Skeletal muscle tissue (tissue), 4 donors: ENCODE data around the gene SOX8. TPM values are rescaled to one million over a fixed set of nuclear protein-coding genes. Genes with fewer than 3 reads are reported as not detected.

Experiments
- H3K27ac ChIP-seq: one replicate; pipeline ENCODE4 v1.7.0; 2013; ENCODE audit warnings: mild to moderate bottlenecking, low read depth, low read length, inconsistent platforms
- H3K27me3 ChIP-seq, 3 donors: one replicate each; pipeline ENCODE4 v1.7.0; 2013; ENCODE audit warnings: low read length in 3 of 3; ENCODE audit not compliant: control insufficient read depth in 3 of 3, insufficient read depth in 3 of 3
- H3K36me3 ChIP-seq, 3 donors: one replicate each; pipeline ENCODE4 v1.7.0; 2013; ENCODE audit warnings: low read length in 3 of 3; ENCODE audit not compliant: control insufficient read depth in 3 of 3, insufficient read depth in 3 of 3
- H3K4me1 ChIP-seq, 3 donors: one replicate each; pipeline ENCODE4 v1.7.0; 2013; ENCODE audit warnings: low read length in 3 of 3, mild to moderate bottlenecking in 3 of 3; ENCODE audit not compliant: control insufficient read depth in 3 of 3, insufficient read depth in 3 of 3
- H3K4me3 ChIP-seq, 3 donors: one replicate each; pipeline ENCODE4 v1.7.0; 2013; ENCODE audit warnings: low read length in 3 of 3
- H3K9ac ChIP-seq, 3 donors: one replicate each; pipeline ENCODE4 v1.7.0; 2013; ENCODE audit warnings: low read length in 3 of 3, mild to moderate bottlenecking in 3 of 3, moderate library complexity in 2 of 3, low read depth in 1 of 3
- H3K9me3 ChIP-seq, 3 donors: one replicate each; pipeline ENCODE4 v1.7.0; 2013; ENCODE audit warnings: low read length in 3 of 3; ENCODE audit not compliant: control insufficient read depth in 3 of 3
- total RNA-seq: library from RNA; depleted of rRNA; stranded (reverse); fragments of >200 nt; gene quantifications from one replicate; pipeline ENCODE4 v1.2.3, GENCODE V29; 2014
- donor health status: Osteomylitis.

SOX8 gene
- total RNA-seq, 1 donor from 2014 or later: 26.1 TPM

- peaks cover 47 to 86% (median 74%) of the 10 kb centered on the region in 3 donors for H3K27me3 ChIP-seq
- no peaks in the 10 kb centered on the region for H3K36me3 ChIP-seq
- no peak overlapping the region for H3K4me3 ChIP-seq
- H3K9ac ChIP-seq: no peak overlapping the region
- H3K27ac ChIP-seq: no peak overlapping the region
- H3K4me1 ChIP-seq: peaks cover 0 to 5% (median 5%) of the 10 kb centered on the region in 3 donors
- no peaks in the 10 kb centered on the region for H3K9me3 ChIP-seq
These were observed 3.4 kb downstream of the SOX8 start for GRCh38 chr16:984736-985636.

- H3K4me1 ChIP-seq: peaks cover 0 to 5% (median 4%) of the 10 kb centered on the region in 3 donors
- no peaks in the 10 kb centered on the region for H3K9me3 ChIP-seq
- no peak overlapping the region for H3K27ac ChIP-seq
- peaks cover 50 to 88% (median 79%) of the 10 kb centered on the region in 3 donors for H3K27me3 ChIP-seq
- no peak overlapping the region for H3K9ac ChIP-seq
- H3K4me3 ChIP-seq: no peak overlapping the region
- no peaks in the 10 kb centered on the region for H3K36me3 ChIP-seq
These were observed 4.3 kb downstream of the SOX8 start for GRCh38 chr16:985646-986400.

GRCh38 chr16:986411-986810 lies 4.8 kb downstream of the SOX8 start:
- no peaks in the 10 kb centered on the region for H3K36me3 ChIP-seq
- no peak overlapping the region for H3K4me3 ChIP-seq
- H3K27ac ChIP-seq: no peak overlapping the region
- H3K4me1 ChIP-seq: peaks cover 0 to 4% (median 0%) of the 10 kb centered on the region in 3 donors
- H3K27me3 ChIP-seq: peaks cover 50 to 89% (median 76%) of the 10 kb centered on the region in 3 donors
- H3K9ac ChIP-seq: no peak overlapping the region
- no peaks in the 10 kb centered on the region for H3K9me3 ChIP-seq

GRCh38 chr16:986925-987582 lies 5.5 kb downstream of the SOX8 start:
- peaks cover 0 to 3% (median 0%) of the 10 kb centered on the region in 3 donors for H3K4me1 ChIP-seq
- no peaks in the 10 kb centered on the region for H3K9me3 ChIP-seq
- no peaks in the 10 kb centered on the region for H3K36me3 ChIP-seq
- H3K4me3 ChIP-seq: no peak overlapping the region
- H3K27me3 ChIP-seq: peaks cover 53 to 89% (median 74%) of the 10 kb centered on the region in 3 donors
- H3K9ac ChIP-seq: no peak overlapping the region
- H3K27ac ChIP-seq: no peak overlapping the region

- Histone ChIP-seq H3K27ac (no peak overlapping the region), H3K27me3 (peaks cover 50 to 86% (median 70%) of the 10 kb centered on the region in 3 donors), H3K36me3 (no peaks in the 10 kb centered on the region), H3K9ac (no peak overlapping the region), H3K9me3 (no peaks in the 10 kb centered on the region), H3K4me3 (no peak overlapping the region), H3K4me1 (peaks cover 0 to 2% (median 0%) of the 10 kb centered on the region in 3 donors)
These were observed 6.3 kb downstream of the SOX8 start for GRCh38 chr16:987906-988305.

GRCh38 chr16:988471-989353 lies 7.1 kb downstream of the SOX8 start:
- H3K9me3 ChIP-seq: no peaks in the 10 kb centered on the region
- peaks cover 46 to 81% (median 67%) of the 10 kb centered on the region in 3 donors for H3K27me3 ChIP-seq
- H3K27ac ChIP-seq: no peak overlapping the region
- peaks cover 0 to 2% (median 0%) of the 10 kb centered on the region in 3 donors for H3K4me1 ChIP-seq
- no peaks in the 10 kb centered on the region for H3K36me3 ChIP-seq
- no peak overlapping the region for H3K4me3 ChIP-seq
- no peak overlapping the region for H3K9ac ChIP-seq

- Histone ChIP-seq H3K27ac (no peak overlapping the region), H3K36me3 (no peaks in the 10 kb centered on the region), H3K27me3 (peaks cover 41 to 75% (median 62%) of the 10 kb centered on the region in 3 donors), H3K9ac (no peak overlapping the region), H3K9me3 (no peaks in the 10 kb centered on the region), H3K4me1 (peaks cover 0 to 2% (median 0%) of the 10 kb centered on the region in 3 donors), H3K4me3 (no peak overlapping the region)
These were observed 7.8 kb downstream of the SOX8 start for GRCh38 chr16:989354-989814.

- Histone ChIP-seq H3K9me3 (peaks cover 0 to 11% (median 9%) of the 10 kb centered on the region in 3 donors), H3K27ac (no peak overlapping the region), H3K4me1 (peaks cover 0 to 2% (median 0%) of the 10 kb centered on the region in 3 donors), H3K9ac (no peak overlapping the region), H3K36me3 (no peaks in the 10 kb centered on the region), H3K27me3 (peaks cover 41 to 79% (median 59%) of the 10 kb centered on the region in 3 donors), H3K4me3 (peak overlapping the region in 1 of 3 donors; percentile 13)
These were observed 9.1 kb downstream of the SOX8 start for GRCh38 chr16:990516-991291.
